GM18508 (cell line): ENCODE measurements around the gene SSMEM1.
"Not testable (repeated sequence)": the region's sequence is repeated elsewhere in the genome, so short reads cannot be mapped to it uniquely, and the experiment has no call there.

Experiments used
- ATAC-seq: cut with Tn5 transposase; IDR thresholded peaks from one replicate; pipeline ENCODE4 v1.9.1; 2021; ENCODE audit warnings: moderate number of reproducible peaks; ENCODE audit not compliant: insufficient read depth, unreplicated experiment

SSMEM1 gene

GRCh38 chr7:130243486-130243885 is 35.8 kb downstream of the SSMEM1 start:
- not testable (repeated sequence) for ATAC-seq

GRCh38 chr7:130246491-130246890 is 38.8 kb downstream of the SSMEM1 start:
- ATAC-seq = not testable (repeated sequence)

- not testable (repeated sequence) for ATAC-seq
These were observed 41.2 kb downstream of the SSMEM1 start for GRCh38 chr7:130248842-130249241.

- not testable (repeated sequence) for ATAC-seq
These were observed 42.0 kb downstream of the SSMEM1 start for GRCh38 chr7:130249626-130250025.

- no peak for ATAC-seq
These were observed 46.9 kb downstream of the SSMEM1 start for GRCh38 chr7:130254555-130254954.

- no peak for ATAC-seq
These were observed 49.0 kb downstream of the SSMEM1 start for GRCh38 chr7:130256704-130257103.

GRCh38 chr7:130258494-130259078 is 50.9 kb downstream of the SSMEM1 start:
- ATAC-seq = no peak

GRCh38 chr7:130262448-130262847 is 54.8 kb downstream of the SSMEM1 start:
- ATAC-seq = no peak

- ATAC-seq = no peak
These were observed 55.5 kb downstream of the SSMEM1 start for GRCh38 chr7:130263130-130263529.
